KMS-11 (cell line): ENCODE data around the gene ARHGAP4.

Source experiments
- H2AFZ ChIP-seq: fragments of 200-600 bp; sonication (generic); 2 replicates; pipeline ENCODE4 v1.6.1; 2016; ENCODE audit warnings: antibody characterized with exemption, mixed run types, low read depth
- H3K27ac ChIP-seq: fragments of 200-600 bp; sonication (generic); 2 replicates; pipeline ENCODE4 v1.6.1; 2016; ENCODE audit warnings: mild to moderate bottlenecking, mixed run types
- H3K27me3 ChIP-seq: fragments of 200-600 bp; sonication (generic); 2 replicates; pipeline ENCODE4 v1.6.1; 2017; ENCODE audit warnings: mild to moderate bottlenecking, low read depth, mixed run types, moderate library complexity; ENCODE audit not compliant: insufficient read depth
- H3K36me3 ChIP-seq: fragments of 200-600 bp; sonication (generic); 2 replicates; pipeline ENCODE4 v1.6.1; 2017; ENCODE audit warnings: mild to moderate bottlenecking, mixed run types; ENCODE audit not compliant: insufficient read depth
- H3K4me1 ChIP-seq: fragments of 200-600 bp; sonication (generic); 2 replicates; pipeline ENCODE4 v1.6.1; 2016; ENCODE audit warnings: mild to moderate bottlenecking, low read depth, mixed run types; ENCODE audit not compliant: poor library complexity, severe bottlenecking
- H3K4me2 ChIP-seq: fragments of 200-600 bp; sonication (generic); 2 replicates; pipeline ENCODE4 v1.7.0; 2016; ENCODE audit warnings: mild to moderate bottlenecking, mixed run types
- H3K4me3 ChIP-seq: fragments of 200-600 bp; sonication (generic); IDR thresholded peaks from 2 replicates; pipeline ENCODE4 v1.6.1; 2017; ENCODE audit warnings: low read depth, low read length, mixed read lengths; ENCODE audit not compliant: insufficient read depth
- H3K79me2 ChIP-seq: fragments of 200-600 bp; sonication (generic); 2 replicates; pipeline ENCODE4 v1.6.1; 2016; ENCODE audit warnings: low read depth, mixed run types; ENCODE audit not compliant: insufficient read depth
- H3K9ac ChIP-seq: fragments of 200-600 bp; sonication (generic); 2 replicates; pipeline ENCODE4 v1.6.1; 2016; ENCODE audit warnings: mild to moderate bottlenecking, mixed run types
- H4K20me1 ChIP-seq: fragments of 200-600 bp; sonication (generic); 2 replicates; pipeline ENCODE4 v1.6.1; 2016; ENCODE audit warnings: mild to moderate bottlenecking, mixed run types; ENCODE audit not compliant: insufficient read depth
- TF ChIP-seq, protein P1 (sequence below): fragments of 200-600 bp; sonication (generic); conservative IDR thresholded peaks from 2 replicates; pipeline ENCODE4 v1.6.1; 2017; ENCODE audit warnings: low read depth, mild to moderate bottlenecking, antibody characterized with exemption, low read length, moderate library complexity, mixed read lengths

ARHGAP4 gene

DNA sequence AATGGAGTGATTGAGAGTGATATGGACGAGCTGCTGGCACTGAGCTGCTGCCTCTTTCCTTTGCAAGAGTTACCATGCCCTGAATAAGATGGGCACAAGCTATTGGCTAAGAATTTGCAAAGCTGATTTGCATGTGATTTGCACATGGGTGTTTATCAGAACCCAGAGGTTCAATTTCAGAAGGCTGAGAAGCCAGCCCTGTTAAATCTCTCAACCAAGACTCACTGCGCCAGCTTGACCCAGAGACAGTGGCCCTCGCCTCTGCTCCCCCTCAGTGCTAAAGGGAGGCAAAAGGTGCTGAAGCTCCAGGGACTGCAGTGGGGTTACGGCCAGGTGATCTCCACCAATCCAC lies 701 bp downstream of the ARHGAP4 start:
- Histone ChIP-seq H2AFZ (no peak overlapping the region), H3K27ac (peak overlapping the region; percentile 95), H3K4me2 (peak overlapping the region; percentile 94), H4K20me1 (no peaks in the 10 kb centered on the region), H3K4me1 (peaks cover 21% of the 10 kb centered on the region), H3K4me3 (no peak overlapping the region), H3K27me3 (no peaks in the 10 kb centered on the region), H3K79me2 (peaks cover 43% of the 10 kb centered on the region), H3K36me3 (no peaks in the 10 kb centered on the region), H3K9ac (peak overlapping the region; percentile 90)
- TF ChIP-seq, protein P1, sequence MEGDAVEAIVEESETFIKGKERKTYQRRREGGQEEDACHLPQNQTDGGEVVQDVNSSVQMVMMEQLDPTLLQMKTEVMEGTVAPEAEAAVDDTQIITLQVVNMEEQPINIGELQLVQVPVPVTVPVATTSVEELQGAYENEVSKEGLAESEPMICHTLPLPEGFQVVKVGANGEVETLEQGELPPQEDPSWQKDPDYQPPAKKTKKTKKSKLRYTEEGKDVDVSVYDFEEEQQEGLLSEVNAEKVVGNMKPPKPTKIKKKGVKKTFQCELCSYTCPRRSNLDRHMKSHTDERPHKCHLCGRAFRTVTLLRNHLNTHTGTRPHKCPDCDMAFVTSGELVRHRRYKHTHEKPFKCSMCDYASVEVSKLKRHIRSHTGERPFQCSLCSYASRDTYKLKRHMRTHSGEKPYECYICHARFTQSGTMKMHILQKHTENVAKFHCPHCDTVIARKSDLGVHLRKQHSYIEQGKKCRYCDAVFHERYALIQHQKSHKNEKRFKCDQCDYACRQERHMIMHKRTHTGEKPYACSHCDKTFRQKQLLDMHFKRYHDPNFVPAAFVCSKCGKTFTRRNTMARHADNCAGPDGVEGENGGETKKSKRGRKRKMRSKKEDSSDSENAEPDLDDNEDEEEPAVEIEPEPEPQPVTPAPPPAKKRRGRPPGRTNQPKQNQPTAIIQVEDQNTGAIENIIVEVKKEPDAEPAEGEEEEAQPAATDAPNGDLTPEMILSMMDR = no peak

DNA sequence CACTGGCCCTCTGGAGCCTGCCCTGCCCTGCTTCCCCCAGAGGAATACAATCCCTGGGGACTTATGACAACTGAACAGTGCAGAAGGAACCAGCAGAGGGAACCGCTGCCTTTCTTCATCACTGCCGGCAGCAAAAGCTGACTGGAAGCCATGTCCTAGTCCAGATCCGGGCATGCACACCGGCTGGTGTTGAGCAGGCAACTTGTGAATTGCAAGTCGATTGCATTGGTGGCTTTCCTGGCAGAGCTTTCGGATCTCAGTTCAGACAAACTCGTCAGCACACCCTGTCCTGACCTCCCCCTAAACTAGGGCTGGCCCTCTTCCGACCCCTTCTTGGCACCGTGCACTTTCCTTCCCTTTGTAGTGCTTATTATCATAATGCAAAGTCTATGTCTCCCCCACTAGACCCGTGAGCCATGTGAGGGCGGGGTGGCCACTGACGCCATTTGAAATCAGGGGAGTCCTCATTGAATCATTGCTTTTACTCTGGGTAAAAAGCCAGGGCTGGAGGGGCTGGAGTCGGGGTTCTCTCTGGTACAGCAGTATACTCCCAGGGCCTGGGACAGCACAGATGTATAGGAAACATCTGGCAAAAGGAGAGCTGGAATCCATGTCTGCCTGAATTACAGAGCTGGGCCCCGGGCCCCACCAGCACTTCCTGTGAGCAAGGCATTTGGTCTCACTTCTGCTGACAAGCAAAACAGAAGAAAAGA lies 1.8 kb downstream of the ARHGAP4 start:
- Histone ChIP-seq H3K4me3 (no peak overlapping the region), H3K27ac (peak overlapping the region; percentile 95)

DNA sequence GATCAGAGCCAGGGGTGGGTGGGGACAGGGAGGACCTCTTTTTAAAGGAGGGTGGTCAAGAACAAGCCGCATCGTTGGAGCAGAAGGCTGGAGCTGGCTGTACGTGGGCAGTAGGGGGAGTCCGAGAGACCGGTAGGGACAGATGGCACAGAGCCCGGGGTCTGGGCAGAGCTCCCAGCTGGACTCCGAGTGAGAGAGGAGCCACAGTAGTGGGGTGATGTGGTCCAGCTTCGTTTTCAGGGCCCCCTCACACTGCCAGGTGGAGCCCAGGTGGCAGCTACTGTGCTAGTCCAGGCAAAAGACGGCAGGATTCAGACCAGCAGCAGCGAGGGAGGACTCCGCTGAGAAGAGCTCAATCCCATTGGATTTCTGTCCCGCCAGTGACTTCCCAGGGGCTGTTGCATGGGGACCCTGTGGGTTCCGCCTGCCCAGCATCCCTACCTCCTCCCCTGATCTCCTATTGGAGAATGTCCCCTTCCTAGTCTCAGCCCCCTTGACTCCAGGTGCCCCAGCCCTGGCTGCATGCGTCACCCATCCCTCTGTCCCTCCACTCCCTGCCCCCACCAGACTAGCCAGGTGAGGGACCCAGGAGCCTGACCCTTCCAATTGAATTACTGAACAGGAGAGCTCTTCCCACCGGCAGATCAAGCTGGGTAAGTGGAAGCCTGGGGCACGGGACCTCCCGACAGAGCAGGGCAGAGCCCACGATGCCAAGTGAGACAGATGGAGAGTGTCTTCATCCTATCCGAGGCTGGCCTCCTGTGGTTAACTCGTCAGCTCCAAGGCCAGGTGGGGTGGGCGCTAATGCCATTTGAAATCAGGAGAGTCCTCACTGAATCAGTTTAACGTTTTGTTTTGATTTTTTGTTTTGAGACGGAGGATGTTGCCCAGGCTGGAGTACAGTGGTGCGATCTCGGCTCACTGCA lies 2.9 kb downstream of the ARHGAP4 start:
- Histone ChIP-seq H3K4me1 (peaks cover 12% of the 10 kb centered on the region), H3K27ac (no peak overlapping the region), H4K20me1 (no peaks in the 10 kb centered on the region), H3K4me3 (no peak overlapping the region), H2AFZ (no peak overlapping the region), H3K4me2 (peak overlapping the region; percentile 94; the same call in 1 of the 2 replicates), H3K9ac (no peak overlapping the region), H3K36me3 (no peaks in the 10 kb centered on the region), H3K27me3 (no peaks in the 10 kb centered on the region), H3K79me2 (peaks cover 43% of the 10 kb centered on the region)
- TF ChIP-seq, protein P1 = no peak

More for the DNA sequence above, 1.8 kb downstream of the ARHGAP4 start:
- Histone ChIP-seq H3K27me3 (no peaks in the 10 kb centered on the region), H3K4me1 (peaks cover 18% of the 10 kb centered on the region), H2AFZ (no peak overlapping the region), H3K9ac (peak overlapping the region; percentile 90; the same call in 1 of the 2 replicates), H4K20me1 (no peaks in the 10 kb centered on the region), H3K79me2 (peaks cover 43% of the 10 kb centered on the region), H3K36me3 (no peaks in the 10 kb centered on the region), H3K4me2 (peak overlapping the region; percentile 94)
- TF ChIP-seq, protein P1 = no peak

DNA sequence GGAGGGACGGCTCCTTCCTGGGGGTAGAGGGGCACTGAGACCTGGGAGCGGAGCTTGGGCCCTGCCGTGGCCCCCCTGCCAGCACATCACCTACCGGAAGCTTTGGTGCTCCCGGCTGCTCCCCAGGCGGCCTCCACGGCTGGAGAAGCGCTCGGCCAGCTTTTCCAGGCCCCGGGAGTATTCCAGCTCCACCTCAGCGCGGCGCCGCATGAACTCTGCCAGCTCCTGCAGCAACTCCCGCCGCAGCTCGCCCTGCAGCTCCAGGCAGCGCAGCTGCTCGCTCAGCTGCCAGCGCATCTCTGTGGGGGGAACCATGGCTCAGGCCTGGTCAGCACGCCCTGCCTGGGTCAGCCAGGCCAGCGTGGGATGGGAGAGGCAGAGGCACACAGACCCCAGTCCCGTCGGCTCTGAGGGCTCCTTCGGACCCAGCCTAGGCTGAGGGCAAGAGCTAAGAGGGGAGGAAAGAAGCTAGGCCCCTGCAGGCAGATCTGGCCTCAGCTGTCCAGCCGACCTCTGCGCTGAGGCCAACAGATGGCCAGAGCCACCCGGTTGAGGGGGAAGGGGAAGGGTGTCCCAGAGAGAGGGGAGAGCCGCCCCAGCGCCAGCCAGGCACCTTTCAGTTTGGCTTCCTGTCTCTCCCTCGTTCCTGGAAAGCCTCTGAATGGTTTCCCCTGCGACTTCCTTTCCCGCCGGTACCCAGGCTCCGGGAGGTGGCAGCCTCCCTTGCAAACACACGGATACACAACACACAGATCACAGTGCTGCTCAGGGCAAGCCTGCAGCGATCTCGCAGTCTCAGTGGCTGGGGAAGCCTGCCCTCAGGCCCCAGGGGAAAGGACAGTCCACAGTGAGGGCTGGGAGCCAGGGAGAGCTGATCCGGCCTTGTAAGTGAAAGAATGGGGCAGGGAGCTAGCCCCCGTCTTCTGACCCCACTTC lies 4.3 kb downstream of the ARHGAP4 start:
- Histone ChIP-seq H3K4me2 (no peak overlapping the region), H4K20me1 (no peaks in the 10 kb centered on the region)

More for the DNA sequence above, 4.3 kb downstream of the ARHGAP4 start:
- Histone ChIP-seq H3K4me3 (no peak overlapping the region), H3K36me3 (no peaks in the 10 kb centered on the region), H3K27ac (no peak overlapping the region), H3K9ac (no peak overlapping the region), H2AFZ (no peak overlapping the region), H3K27me3 (no peaks in the 10 kb centered on the region), H3K4me1 (peaks cover 12% of the 10 kb centered on the region), H3K79me2 (peaks cover 43% of the 10 kb centered on the region)
- TF ChIP-seq, protein P1 = no peak
